Glutamatergic neuron (in vitro differentiated cells): Measurements from ENCODE around the gene GIPR. TPM values are rescaled to one million over a fixed set of nuclear protein-coding genes. Genes with fewer than 3 reads are reported as not detected.

Experiments used
- DNase-seq: peaks from one replicate; pipeline ENCODE4 v3.0.0; 2022
- H3K27ac Mint-ChIP-seq: one replicate; pipeline ENCODE4 v1.8.0; 2020; ENCODE audit warnings: mild to moderate bottlenecking, mixed read lengths, inconsistent platforms; ENCODE audit not compliant: unreplicated experiment
- H3K27me3 Mint-ChIP-seq: one replicate; pipeline ENCODE4 v1.8.0; 2020; ENCODE audit warnings: mild to moderate bottlenecking, moderate library complexity, mixed read lengths, inconsistent platforms; ENCODE audit not compliant: unreplicated experiment
- H3K36me3 Mint-ChIP-seq: one replicate; pipeline ENCODE4 v1.8.0; 2020; ENCODE audit warnings: mild to moderate bottlenecking, mixed read lengths, inconsistent platforms; ENCODE audit not compliant: unreplicated experiment
- H3K4me1 Mint-ChIP-seq: one replicate; pipeline ENCODE4 v1.8.0; 2020; ENCODE audit warnings: mild to moderate bottlenecking, low read depth, mixed read lengths, inconsistent platforms; ENCODE audit not compliant: unreplicated experiment
- H3K4me3 Mint-ChIP-seq: one replicate; pipeline ENCODE4 v1.8.0; 2020; ENCODE audit warnings: mild to moderate bottlenecking, mixed read lengths, inconsistent platforms; ENCODE audit not compliant: unreplicated experiment
- H3K9me3 Mint-ChIP-seq: one replicate; pipeline ENCODE4 v1.8.0; 2020; ENCODE audit warnings: mild to moderate bottlenecking, moderate library complexity, mixed read lengths, inconsistent platforms; ENCODE audit not compliant: unreplicated experiment
- microRNA-seq: library from miRNA; unstranded; fragments of <30 nt; microRNA quantifications from one replicate; pipeline ENCODE4, GENCODE V29; 2020; ENCODE audit not compliant: unreplicated experiment
- total RNA-seq: library from RNA; stranded (reverse); fragmentation: NEBNext Ultra II Directional; extraction: Animal tissue kit (Norgen Biotek cat#: 25700); gene quantifications from one replicate; pipeline ENCODE4 v1.2.1, GENCODE V29; 2021; ENCODE audit not compliant: unreplicated experiment
- TF ChIP-seq, protein P1 (sequence below): fragments of 200-600 bp; sonication (generic); IDR thresholded peaks from one replicate; pipeline ENCODE4 v1.5.0; 2021; ENCODE audit not compliant: partially characterized antibody, unreplicated experiment

GIPR gene
- total RNA-seq, 1 donor from 2014 or later = 36.4 TPM

DNA sequence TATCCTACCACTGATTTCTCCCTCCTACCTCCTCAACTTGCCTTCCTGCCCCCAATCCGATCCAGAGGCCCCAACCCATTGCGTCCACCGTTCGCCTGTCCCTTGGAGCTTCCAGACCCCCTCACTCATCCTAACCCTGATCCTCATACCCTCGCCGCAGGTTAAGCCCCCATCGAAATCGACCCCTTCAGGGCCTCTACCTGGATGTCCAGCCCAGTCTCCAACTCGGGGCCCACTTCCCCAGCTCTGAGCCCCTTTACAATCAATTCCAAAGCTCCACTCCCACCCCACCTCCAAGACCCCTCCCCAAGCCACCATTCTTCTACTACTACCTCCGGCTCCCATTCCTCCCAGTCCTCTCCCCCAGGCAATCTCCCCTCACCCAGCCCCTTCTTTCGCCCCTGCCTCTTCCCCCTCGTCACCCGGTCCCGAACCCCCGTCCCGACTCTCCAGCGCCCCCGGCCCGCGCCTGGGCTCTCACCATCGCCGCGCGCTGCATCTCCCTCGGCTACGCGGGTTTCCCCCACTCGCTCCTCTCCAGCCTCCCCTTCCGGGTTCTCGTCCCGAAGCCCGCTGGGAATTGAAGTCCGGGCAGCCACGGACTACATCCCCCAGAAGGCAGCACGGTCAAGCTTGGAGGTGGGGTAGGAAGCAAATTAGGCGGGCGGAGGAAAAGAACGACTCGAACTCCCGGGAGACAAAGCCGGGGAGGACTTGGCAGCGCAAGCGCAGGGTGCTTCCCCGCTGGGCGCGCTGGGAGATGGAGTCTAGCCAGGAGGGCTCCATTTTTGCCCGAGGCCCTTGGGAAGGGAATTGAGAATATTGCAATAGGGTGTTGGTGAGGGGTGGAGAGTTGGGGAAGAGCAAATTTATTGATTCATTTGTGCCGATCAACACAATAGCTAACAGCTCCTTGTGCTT is 62.6 kb downstream of the GIPR start, which contains the start of gene FBXO46:
Gene FBXO46, minus strand, starts transcription at position 529 of the 921 bp plus-strand sequence. CDS start 17,401 bp downstream, outside the sequence.
- peak within 1 kb of the TSS; percentile 96 for H3K4me3 Mint-ChIP-seq
- no peaks in the 10 kb centered on the region for H3K36me3 Mint-ChIP-seq
- H3K4me1 Mint-ChIP-seq = peaks cover 5% of the 10 kb centered on the region
- H3K27me3 Mint-ChIP-seq = peaks cover 7% of the 10 kb centered on the region
- TF ChIP-seq, protein P1, sequence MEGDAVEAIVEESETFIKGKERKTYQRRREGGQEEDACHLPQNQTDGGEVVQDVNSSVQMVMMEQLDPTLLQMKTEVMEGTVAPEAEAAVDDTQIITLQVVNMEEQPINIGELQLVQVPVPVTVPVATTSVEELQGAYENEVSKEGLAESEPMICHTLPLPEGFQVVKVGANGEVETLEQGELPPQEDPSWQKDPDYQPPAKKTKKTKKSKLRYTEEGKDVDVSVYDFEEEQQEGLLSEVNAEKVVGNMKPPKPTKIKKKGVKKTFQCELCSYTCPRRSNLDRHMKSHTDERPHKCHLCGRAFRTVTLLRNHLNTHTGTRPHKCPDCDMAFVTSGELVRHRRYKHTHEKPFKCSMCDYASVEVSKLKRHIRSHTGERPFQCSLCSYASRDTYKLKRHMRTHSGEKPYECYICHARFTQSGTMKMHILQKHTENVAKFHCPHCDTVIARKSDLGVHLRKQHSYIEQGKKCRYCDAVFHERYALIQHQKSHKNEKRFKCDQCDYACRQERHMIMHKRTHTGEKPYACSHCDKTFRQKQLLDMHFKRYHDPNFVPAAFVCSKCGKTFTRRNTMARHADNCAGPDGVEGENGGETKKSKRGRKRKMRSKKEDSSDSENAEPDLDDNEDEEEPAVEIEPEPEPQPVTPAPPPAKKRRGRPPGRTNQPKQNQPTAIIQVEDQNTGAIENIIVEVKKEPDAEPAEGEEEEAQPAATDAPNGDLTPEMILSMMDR = no peak
- H3K9me3 Mint-ChIP-seq = no peaks in the 10 kb centered on the region
- DNase-seq = peak; percentile 95
- H3K27ac Mint-ChIP-seq = peak within 1 kb of the TSS; percentile 77

Small RNA genes lying within 50 kb of the gene (microRNA-seq; reads per million reads assigned to microRNA genes)
- gene MIR330 (984 reads per million, percentile 89 among the genes with 10 or more reads in this experiment), gene MIR642A (not detected), gene MIR642B (not detected)

Other genes with a start within 250 kb of the GIPR start
- 65.7 TPM for gene ERCC1, start 244.3 kb upstream of the GIPR start, total RNA-seq
- not detected for gene FOSB, start 200.2 kb upstream of the GIPR start, total RNA-seq
- 179 TPM for gene RTN2, start 171.2 kb upstream of the GIPR start, total RNA-seq
- gene PPM1N, start 169.8 kb upstream of the GIPR start, total RNA-seq = 6.6 TPM
- gene VASP, start 160.7 kb upstream of the GIPR start, total RNA-seq = 73.6 TPM
- 10.5 TPM for gene OPA3, start 83.4 kb upstream of the GIPR start, total RNA-seq
- gene GPR4, start 66.0 kb upstream of the GIPR start, total RNA-seq = not detected
- 53.2 TPM for gene EML2, start 28.8 kb upstream of the GIPR start, total RNA-seq
- 264 TPM for gene SNRPD2, start 23.7 kb downstream of the GIPR start, total RNA-seq
- 2.6 TPM for gene QPCTL, start 24.4 kb downstream of the GIPR start, total RNA-seq
- gene FBXO46, start 62.7 kb downstream of the GIPR start, total RNA-seq = 20.4 TPM
- not detected for gene MEIOSIN, start 65.2 kb downstream of the GIPR start, total RNA-seq
- gene SIX5, start 101.0 kb downstream of the GIPR start, total RNA-seq = 2.0 TPM
- gene DMPK, start 114.3 kb downstream of the GIPR start, total RNA-seq = 107 TPM
- 123 TPM for gene DMWD, start 124.6 kb downstream of the GIPR start, total RNA-seq
- gene RSPH6A, start 147.1 kb downstream of the GIPR start, total RNA-seq = 0.61 TPM
- gene SYMPK, start 194.9 kb downstream of the GIPR start, total RNA-seq = 78.1 TPM
- 1.0 TPM for gene FOXA3, start 196.1 kb downstream of the GIPR start, total RNA-seq
- gene IRF2BP1, start 217.9 kb downstream of the GIPR start, total RNA-seq = 19.2 TPM
- 7.1 TPM for gene MYPOP, start 234.4 kb downstream of the GIPR start, total RNA-seq
- gene NANOS2, start 246.6 kb downstream of the GIPR start, total RNA-seq = not detected